Keratinocyte (primary cell): ENCODE data around the gene GPATCH4. TPM values are rescaled to one million over a fixed set of nuclear protein-coding genes. Genes with fewer than 3 reads are reported as not detected.
"Not testable (repeated sequence)": the region's sequence is repeated elsewhere in the genome, so short reads cannot be mapped to it uniquely, and the experiment has no call there.

Source experiments
- DNase-seq: peaks from one replicate; pipeline ENCODE4 v3.0.0-alpha.2; 2011; ENCODE audit warnings: low read depth, missing footprints, low spot score
- FAIRE-seq: peaks from 2 replicates; lab custom pipeline; 2011; peaks lifted over from hg19 to GRCh38; lab: Jason Lieb, UNC
- H2AFZ ChIP-seq: 2 replicates; pipeline ENCODE4 v1.6.0; 2012; ENCODE audit warnings: low read length, control low read depth, inconsistent platforms; ENCODE audit not compliant: control insufficient read depth
- H3K27ac ChIP-seq: 2 replicates; pipeline ENCODE4 v1.5.1; 2011; ENCODE audit warnings: low read length; ENCODE audit not compliant: control insufficient read depth, insufficient read depth
- H3K27me3 ChIP-seq: 3 replicates; pipeline ENCODE4 v1.6.0; 2011; ENCODE audit warnings: low read length; ENCODE audit not compliant: control insufficient read depth, insufficient read depth; ENCODE audit errors: extremely low read depth
- H3K36me3 ChIP-seq, 2 experiments: 2 replicates in 1 of 2; 3 replicates in 1 of 2; pipeline ENCODE4 v1.5.1; 2011; ENCODE audit warnings: low read length in 2 of 2, mild to moderate bottlenecking in 1 of 2; ENCODE audit not compliant: control insufficient read depth in 2 of 2, insufficient read depth in 2 of 2; ENCODE audit errors: extremely low read depth in 1 of 2
- H3K4me1 ChIP-seq: 3 replicates; pipeline ENCODE4 v1.5.1; 2011; ENCODE audit warnings: low read length; ENCODE audit not compliant: control insufficient read depth, insufficient read depth; ENCODE audit errors: extremely low read depth
- H3K4me2 ChIP-seq: 3 replicates; pipeline ENCODE4 v1.6.0; 2011; ENCODE audit warnings: low read depth, low read length; ENCODE audit not compliant: control insufficient read depth, insufficient read depth; ENCODE audit errors: extremely low read depth
- H3K4me3 ChIP-seq, 3 experiments: fragments of 200-600 bp in 1 of 3; sonication (generic) in 1 of 3; 2 replicates in 2 of 3; 3 replicates in 1 of 3; pipeline ENCODE4 v1.5.1; 2011 to 2016; ENCODE audit warnings: low read length in 3 of 3, mild to moderate bottlenecking in 3 of 3, control low read depth in 2 of 3, inconsistent platforms in 1 of 3, low read depth in 1 of 3, mixed read lengths in 1 of 3, mixed run types in 1 of 3, moderate library complexity in 1 of 3; ENCODE audit not compliant: control insufficient read depth in 2 of 3, insufficient read depth in 2 of 3; ENCODE audit errors: extremely low read depth in 1 of 3
- H3K79me2 ChIP-seq: 2 replicates; pipeline ENCODE4 v1.6.0; 2012; ENCODE audit warnings: low read length; ENCODE audit not compliant: control insufficient read depth, insufficient read depth
- H3K9ac ChIP-seq: 3 replicates; pipeline ENCODE4 v1.6.0; 2011; ENCODE audit warnings: low read length; ENCODE audit not compliant: control insufficient read depth, insufficient read depth; ENCODE audit errors: extremely low read depth
- H3K9me1 ChIP-seq: 3 replicates; pipeline ENCODE4 v1.6.0; 2011; ENCODE audit warnings: low read length; ENCODE audit not compliant: control insufficient read depth, insufficient read depth; ENCODE audit errors: extremely low read depth
- H3K9me3 ChIP-seq: 2 replicates; pipeline ENCODE4 v1.5.1; 2012; ENCODE audit warnings: low read depth, low read length; ENCODE audit not compliant: control insufficient read depth
- H4K20me1 ChIP-seq: 3 replicates; pipeline ENCODE4 v1.6.0; 2011; ENCODE audit warnings: low read length; ENCODE audit not compliant: control insufficient read depth, insufficient read depth; ENCODE audit errors: extremely low read depth
- CTCF ChIP-seq, 3 experiments: IDR thresholded peaks in 1 of 3; conservative IDR thresholded peaks in 1 of 3; optimal IDR thresholded peaks in 1 of 3; 2 replicates in 2 of 3; 3 replicates in 1 of 3; pipeline versions ENCODE3 to v1.5.1; 2011; ENCODE audit warnings: low read length in 3 of 3, mild to moderate bottlenecking in 3 of 3, moderate library complexity in 2 of 3, control low read depth in 1 of 3, inconsistent platforms in 1 of 3; ENCODE audit not compliant: insufficient read depth in 2 of 3; ENCODE audit errors: extremely low read depth in 1 of 3
- EZH2 ChIP-seq: IDR thresholded peaks from one replicate; pipeline ENCODE4 v1.6.1; 2012; ENCODE audit warnings: inconsistent platforms, mild to moderate bottlenecking, low read length, moderate library complexity
- dilution Hi-C: fragments of 300-500 bp; cut with MboI; formaldehyde crosslinking; loops from one replicate; pipeline ENCODE4 v1.7.0; 2020; ENCODE audit warnings: low sequenced_read_pairs; ENCODE audit not compliant: extremely low pct_ligation_motif_present
- polyA plus RNA-seq, 5 experiments: library from polyadenylated mRNA; depleted of rRNA in 3 of 5; stranded (reverse) in 3 of 5; stranded (forward) in 1 of 5; unstranded in 1 of 5; fragments of >200 nt; gene quantifications; 1 replicate in 1 of 5; 2 replicates in 3 of 5; 3 replicates in 1 of 5; pipeline versions ENCODE4 v1.2.1 to v1.2.3, GENCODE V29; 2011 to 2012; ENCODE audit warnings: missing spikeins in 2 of 5, low read depth in 1 of 5, low replicate concordance in 1 of 5

Gene GPATCH4
- polyA plus RNA-seq, 1 donor (not counting 4 experiments of a cell fraction or from before 2014, with no cell fraction given): 43.5 TPM

GRCh38 chr1:156589546-156589945, 11.7 kb downstream of the GPATCH4 start:
- H3K27me3 ChIP-seq: no peaks in the 10 kb centered on the region
- H3K27ac ChIP-seq: no peak overlapping the region
- TF ChIP-seq EZH2 (no peak), CTCF (optimal IDR thresholded peaks at IDR 0.05 in 1 of 3, IDR thresholded peaks at IDR 0.05 in 1 of 3, conservative IDR thresholded peaks at IDR 0.05 in 1 of 3; ENCODE audit: extremely low read depth in 1 of 3, insufficient read depth in 2 of 3, low read length in 3 of 3) (no peak)
- no peak overlapping the region for H3K4me3 ChIP-seq
- peaks cover 11% of the 10 kb centered on the region for H3K79me2 ChIP-seq
- dilution Hi-C loops: no loop called here
- no peaks in the 10 kb centered on the region for H4K20me1 ChIP-seq
- FAIRE-seq (no peak), DNase-seq (no peak)
- no peak overlapping the region for H2AFZ ChIP-seq
- H3K9me1 ChIP-seq: no peaks in the 10 kb centered on the region
- H3K4me2 ChIP-seq: no peak overlapping the region
- H3K4me1 ChIP-seq: peaks cover 13% of the 10 kb centered on the region
- no peaks in the 10 kb centered on the region for H3K9me3 ChIP-seq
- H3K36me3 ChIP-seq: peaks cover 7 to 12% of the 10 kb centered on the region in 2 experiments
- H3K9ac ChIP-seq: no peak overlapping the region

- DNase-seq, H3K4me3 ChIP-seq, H3K36me3 ChIP-seq, H4K20me1 ChIP-seq, FAIRE-seq, H3K9me1 ChIP-seq, H3K9me3 ChIP-seq, H3K4me2 ChIP-seq, H3K9ac ChIP-seq, H3K27ac ChIP-seq, H3K27me3 ChIP-seq, H3K79me2 ChIP-seq, H2AFZ ChIP-seq, dilution Hi-C loops: not testable (repeated sequence)
- peaks cover 13% of the 10 kb centered on the region for H3K4me1 ChIP-seq
These were observed 13.4 kb downstream of the GPATCH4 start for GRCh38 chr1:156587927-156588326.

DNA sequence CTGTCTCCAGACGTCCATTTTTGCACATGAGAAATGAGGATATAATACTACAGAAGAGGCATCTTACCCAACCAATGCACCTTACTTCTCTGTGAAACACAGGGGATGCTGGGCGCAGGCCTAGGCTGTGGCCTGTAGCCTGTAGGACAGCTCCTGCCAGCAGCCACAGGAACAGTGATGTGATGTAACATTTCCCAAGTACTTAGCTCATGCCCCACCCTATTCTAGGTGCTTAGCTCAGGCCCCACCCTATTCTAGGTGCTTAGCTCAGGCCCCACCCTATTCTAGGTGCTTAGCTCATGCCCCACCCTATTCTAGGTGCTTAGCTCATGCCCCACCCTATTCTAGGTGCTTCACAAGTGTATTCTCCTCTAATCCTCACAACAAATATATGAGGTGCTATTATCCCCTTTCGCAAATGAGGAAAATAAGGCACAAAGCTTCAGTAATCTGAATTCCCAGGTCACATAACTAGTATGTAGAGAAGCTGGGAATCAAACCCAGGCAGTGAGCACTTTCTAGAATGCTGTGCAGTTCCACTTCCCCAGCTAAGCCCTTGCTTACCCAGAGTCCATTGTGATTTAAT, 14.3 kb downstream of the GPATCH4 start:
- Histone ChIP-seq H3K4me2 (no peak overlapping the region), H4K20me1 (no peaks in the 10 kb centered on the region), H3K36me3 (no peaks in the 10 kb centered on the region), H3K9me1 (no peaks in the 10 kb centered on the region), H3K9me3 (no peaks in the 10 kb centered on the region), H3K27ac (no peak overlapping the region), H3K79me2 (peaks cover 3% of the 10 kb centered on the region), H3K27me3 (no peaks in the 10 kb centered on the region), H2AFZ (no peak overlapping the region), H3K4me1 (peaks cover 10% of the 10 kb centered on the region), H3K9ac (no peak overlapping the region), H3K4me3 (no peak overlapping the region)
- dilution Hi-C loops: no loop called here
- DNase-seq (no peak), FAIRE-seq (no peak)
- TF ChIP-seq CTCF (optimal IDR thresholded peaks at IDR 0.05 in 1 of 3, IDR thresholded peaks at IDR 0.05 in 1 of 3, conservative IDR thresholded peaks at IDR 0.05 in 1 of 3; ENCODE audit: extremely low read depth in 1 of 3, insufficient read depth in 2 of 3, low read length in 3 of 3): no peak
- no peak for TF ChIP-seq EZH2
